ENCODE measurements around the gene MTCH1. TPM values are rescaled to one million over a fixed set of nuclear protein-coding genes. Genes with fewer than 3 reads are reported as not detected.

Gene MTCH1
- total RNA-seq, 4 donors from 2014 or later: 127 to 186 (median 158) TPM

- Histone ChIP-seq H3K27ac (no peak overlapping the region), H3K27me3 (no peaks in the 10 kb centered on the region), H3K36me3 (no peaks in the 10 kb centered on the region), H3K4me1 (peaks cover 0 to 26% (median 4%) of the 10 kb centered on the region in 4 donors), H3K4me3 (no peak overlapping the region), H3K9me3 (no peaks in the 10 kb centered on the region)
- peak in 1 of 3 donors; percentile 37 for DNase-seq
- TF ChIP-seq CTCF (IDR thresholded peaks at IDR 0.05) (no peak), POLR2A (IDR thresholded peaks at IDR 0.05) (no peak)
These were observed 27.0 kb downstream of the MTCH1 start for GRCh38 chr6:36958775-36959554.

GRCh38 chr6:36957773-36958271 lies 28.2 kb downstream of the MTCH1 start:
- H3K27ac ChIP-seq: no peak overlapping the region
- no peak for TF ChIP-seq POLR2A (IDR thresholded peaks at IDR 0.05)
- no peak for TF ChIP-seq CTCF (IDR thresholded peaks at IDR 0.05)
- no peak for DNase-seq

GRCh38 chr6:36956446-36956820 lies 29.6 kb downstream of the MTCH1 start:
- H3K9me3 ChIP-seq: no peaks in the 10 kb centered on the region
- H3K4me3 ChIP-seq: no peak overlapping the region
- H3K36me3 ChIP-seq: no peaks in the 10 kb centered on the region
- no peak for TF ChIP-seq POLR2A (IDR thresholded peaks at IDR 0.05)
- no peak for TF ChIP-seq CTCF (IDR thresholded peaks at IDR 0.05)
- H3K27me3 ChIP-seq: no peaks in the 10 kb centered on the region
- peaks cover 0 to 15% (median 0%) of the 10 kb centered on the region in 4 donors for H3K4me1 ChIP-seq
- no peak for DNase-seq
- H3K27ac ChIP-seq: no peak overlapping the region

More at GRCh38 chr6:36957773-36958271, 28.2 kb downstream of the MTCH1 start:
- Histone ChIP-seq H3K4me1 (peaks cover 0 to 16% (median 0%) of the 10 kb centered on the region in 4 donors), H3K36me3 (no peaks in the 10 kb centered on the region), H3K27me3 (no peaks in the 10 kb centered on the region), H3K4me3 (no peak overlapping the region), H3K9me3 (no peaks in the 10 kb centered on the region)

DNA sequence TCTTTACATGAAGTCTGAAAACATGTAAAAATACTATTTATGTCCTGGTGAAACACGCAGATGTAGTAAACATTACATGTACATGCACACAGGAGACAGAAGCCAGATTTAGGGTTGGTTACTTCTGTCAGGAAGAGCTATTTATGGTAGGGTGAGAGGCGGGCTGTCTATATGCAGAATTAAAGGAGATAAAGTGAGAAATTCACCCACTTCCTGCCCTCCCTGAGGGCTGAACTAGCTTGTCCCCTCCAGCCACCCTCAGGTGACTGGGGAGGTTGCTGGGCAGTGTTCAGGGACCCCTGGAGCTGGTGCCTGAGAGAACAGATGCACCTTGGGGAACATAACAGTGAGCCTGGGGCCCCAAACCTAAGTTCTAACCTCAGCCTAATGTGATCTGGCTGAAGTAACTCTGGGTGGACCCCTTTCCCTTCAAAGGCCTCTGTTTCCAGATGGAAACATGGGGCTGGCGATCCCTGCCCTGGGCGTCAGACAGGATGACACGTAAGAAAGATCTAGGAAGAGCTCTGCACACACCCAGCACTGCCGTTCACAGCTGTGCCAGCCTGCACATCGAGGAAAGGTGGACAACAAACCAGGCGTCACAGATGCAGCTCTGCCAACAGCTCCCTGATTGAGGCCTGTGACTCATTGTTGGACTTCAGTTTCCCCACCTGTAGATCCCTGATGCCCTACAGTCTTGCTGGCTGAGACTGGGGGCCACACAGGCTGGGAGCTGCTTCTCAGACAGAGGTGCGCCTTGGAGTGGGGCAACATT lies 30.1 kb downstream of the MTCH1 start:
- TF ChIP-seq POLR2A (IDR thresholded peaks at IDR 0.05) (no peak), CTCF (IDR thresholded peaks at IDR 0.05) (no peak)
- no peak overlapping the region for H3K27ac ChIP-seq
- peaks cover 0 to 15% (median 0%) of the 10 kb centered on the region in 4 donors for H3K4me1 ChIP-seq
- DNase-seq: peak in 2 of 3 donors; percentile 40 to 75
- H3K27me3 ChIP-seq: no peaks in the 10 kb centered on the region
- H3K36me3 ChIP-seq: no peaks in the 10 kb centered on the region
- H3K9me3 ChIP-seq: no peaks in the 10 kb centered on the region
- H3K4me3 ChIP-seq: no peak overlapping the region

DNA sequence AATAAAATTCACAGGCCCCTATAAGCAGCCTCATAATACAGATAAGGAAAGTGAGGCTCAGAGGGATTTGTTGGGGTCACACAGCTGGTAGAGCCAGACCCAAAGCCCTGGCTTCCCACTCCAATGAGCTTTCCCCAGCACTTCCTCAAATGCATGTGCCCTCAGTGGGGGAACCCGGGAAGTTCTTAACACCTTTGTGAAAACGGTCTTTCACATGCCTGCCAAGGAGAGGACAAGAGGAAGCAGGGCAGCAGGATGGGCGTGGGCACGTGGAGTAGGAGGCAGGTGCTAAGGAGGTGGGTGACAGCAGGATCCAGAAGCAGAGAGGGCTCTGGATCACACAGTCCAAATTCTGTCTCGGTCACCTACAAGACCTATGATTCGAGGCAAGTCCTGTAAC lies 30.9 kb downstream of the MTCH1 start:
- H3K27ac ChIP-seq: no peak overlapping the region
- H3K4me3 ChIP-seq: no peak overlapping the region
- no peaks in the 10 kb centered on the region for H3K36me3 ChIP-seq
- TF ChIP-seq CTCF (IDR thresholded peaks at IDR 0.05) (no peak), POLR2A (IDR thresholded peaks at IDR 0.05) (no peak)
- H3K27me3 ChIP-seq: no peaks in the 10 kb centered on the region
- peaks cover 0 to 15% (median 0%) of the 10 kb centered on the region in 4 donors for H3K4me1 ChIP-seq
- H3K9me3 ChIP-seq: no peaks in the 10 kb centered on the region
- DNase-seq: peak in 2 of 3 donors; percentile 27 to 44

Data from Peyer's patch (tissue), 4 donors.